Hematopoietic multipotent progenitor cell treated with erythropoietin and hydrocortisone succinate and interleukin-3 and kit ligand, for 15 days (in vitro differentiated cells): ENCODE measurements around the gene OBSL1.
A peak's percentile ranks its signal among the peaks of the same experiment; 100 is the strongest.

Source experiments
- DNase-seq: peaks from one replicate; pipeline ENCODE4 v3.0.0-alpha.2; 2015; ENCODE audit warnings: low spot score

Gene OBSL1

DNA sequence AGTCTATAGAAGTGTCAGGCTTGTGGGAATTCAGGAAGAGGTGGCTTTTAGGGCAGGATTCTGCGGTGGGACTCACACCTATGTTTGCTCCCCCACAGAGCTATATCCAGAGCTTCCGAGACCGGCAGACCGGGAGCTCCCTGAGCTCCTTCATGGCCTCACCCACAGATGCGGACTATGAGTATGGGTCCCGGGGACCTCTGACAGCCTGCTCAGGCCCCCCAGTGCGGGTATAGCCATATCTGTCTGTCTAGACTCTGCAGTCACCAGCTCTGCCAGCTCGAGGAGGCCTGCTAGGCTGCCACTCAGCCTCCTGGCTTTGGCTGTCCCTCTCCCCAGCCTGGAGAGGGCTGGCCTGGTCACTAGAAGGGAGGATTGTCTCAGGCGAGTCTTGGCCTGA is 21.7 kb downstream of the OBSL1 start:
- DNase-seq: no peak

DNA sequence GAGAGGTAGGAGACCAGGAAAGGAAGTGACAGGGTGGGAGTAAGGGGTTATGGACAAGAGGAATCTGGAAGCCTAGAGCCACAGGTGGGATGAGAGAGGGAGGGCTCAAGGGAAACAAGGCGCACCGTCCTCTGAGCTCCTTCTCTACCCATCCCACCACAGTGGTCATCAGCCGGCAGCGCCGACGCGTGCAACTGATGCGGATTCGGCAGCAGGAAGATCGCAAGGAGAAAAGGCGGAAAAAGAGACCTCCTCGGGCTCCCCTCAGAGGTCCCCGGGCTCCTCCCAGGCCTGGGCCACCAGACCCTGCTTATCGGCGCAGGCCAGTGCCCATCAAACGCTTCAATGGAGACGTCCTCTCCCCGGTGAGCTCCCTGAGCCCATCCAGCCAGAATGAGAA is 22.3 kb downstream of the OBSL1 start:
- no peak for DNase-seq

DNA sequence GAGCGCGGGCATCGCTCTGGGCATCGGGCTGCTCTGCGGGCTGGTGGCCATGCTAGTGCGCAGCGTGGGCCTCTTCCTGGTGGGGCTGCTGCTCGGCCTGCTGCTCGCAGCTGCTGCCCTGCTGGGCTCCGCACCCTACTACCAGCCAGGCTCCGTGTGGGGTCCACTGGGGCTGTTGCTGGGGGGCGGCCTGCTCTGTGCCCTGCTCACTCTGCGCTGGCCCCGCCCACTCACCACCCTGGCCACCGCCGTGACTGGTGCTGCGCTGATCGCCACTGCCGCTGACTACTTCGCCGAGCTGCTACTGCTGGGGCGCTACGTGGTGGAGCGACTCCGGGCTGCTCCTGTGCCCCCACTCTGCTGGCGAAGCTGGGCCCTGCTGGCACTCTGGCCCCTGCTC is 23.7 kb downstream of the OBSL1 start:
- no peak for DNase-seq

DNA sequence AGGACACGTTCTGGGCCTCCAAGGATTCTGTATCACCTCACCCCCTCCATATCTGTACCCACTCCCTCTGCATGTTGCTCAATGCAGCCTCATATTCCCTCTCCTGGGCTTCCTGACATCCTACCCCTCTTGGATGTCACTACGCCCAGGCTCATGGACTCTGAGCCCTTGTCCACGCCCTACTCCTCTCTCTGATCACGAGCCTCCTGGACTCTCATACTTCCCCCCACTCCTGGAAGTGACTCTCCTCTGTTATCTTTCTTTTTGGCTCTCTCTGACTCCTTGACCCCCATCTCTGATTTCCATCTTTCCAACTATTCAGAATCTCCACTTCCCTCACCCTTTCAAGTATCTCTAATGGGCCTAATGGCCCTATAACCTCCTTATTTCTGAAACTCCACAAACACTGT is 25.4 kb downstream of the OBSL1 start:
- no peak for DNase-seq

DNA sequence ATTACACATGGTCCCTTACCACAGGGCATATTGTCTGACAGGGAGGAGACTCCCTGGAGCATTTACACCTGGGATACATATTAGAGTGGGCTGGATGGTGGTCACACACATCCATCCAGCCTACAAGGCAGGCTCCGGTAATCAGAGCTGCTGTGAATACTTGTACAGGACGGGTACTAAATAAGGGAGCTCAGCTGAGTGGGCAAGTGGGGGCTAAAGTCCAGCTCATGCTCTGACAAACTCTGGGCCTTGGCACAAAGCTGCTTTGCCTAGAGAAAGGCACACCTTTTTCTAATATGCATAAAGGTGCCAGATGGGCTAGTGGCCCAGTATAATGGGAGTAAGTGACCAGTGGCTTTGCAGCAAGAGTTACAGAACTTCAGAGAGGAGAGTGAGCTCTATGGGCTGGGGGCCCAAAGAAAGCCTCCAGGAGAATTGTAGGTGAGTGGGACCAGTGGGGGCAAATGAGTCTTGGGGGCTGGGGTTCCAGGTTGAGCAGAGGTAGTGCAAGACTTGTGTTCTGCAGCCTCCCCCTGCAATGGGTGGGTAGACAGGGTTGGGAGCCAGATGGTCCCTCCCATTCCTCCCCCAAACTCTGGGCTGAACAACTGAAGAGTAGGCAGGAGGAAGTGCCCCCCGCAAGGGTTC is 25.9 kb downstream of the OBSL1 start:
- DNase-seq: no peak

DNA sequence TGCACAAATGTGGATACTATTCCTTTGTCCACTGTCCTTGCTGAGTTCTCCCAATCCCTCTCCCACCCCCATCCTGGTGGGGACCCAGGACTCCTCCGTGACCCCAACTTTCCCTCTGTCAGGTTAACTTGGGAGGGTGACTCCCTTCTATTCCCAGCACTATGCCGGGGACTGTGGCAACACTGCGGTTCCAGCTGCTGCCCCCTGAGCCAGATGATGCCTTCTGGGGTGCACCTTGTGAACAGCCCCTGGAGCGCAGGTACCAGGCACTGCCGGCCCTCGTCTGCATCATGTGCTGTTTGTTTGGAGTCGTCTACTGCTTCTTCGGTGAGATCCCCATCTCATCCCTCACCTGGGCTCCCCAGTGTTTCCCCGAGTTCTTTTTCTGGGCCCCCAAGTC is 26.8 kb downstream of the OBSL1 start:
- no peak for DNase-seq

DNA sequence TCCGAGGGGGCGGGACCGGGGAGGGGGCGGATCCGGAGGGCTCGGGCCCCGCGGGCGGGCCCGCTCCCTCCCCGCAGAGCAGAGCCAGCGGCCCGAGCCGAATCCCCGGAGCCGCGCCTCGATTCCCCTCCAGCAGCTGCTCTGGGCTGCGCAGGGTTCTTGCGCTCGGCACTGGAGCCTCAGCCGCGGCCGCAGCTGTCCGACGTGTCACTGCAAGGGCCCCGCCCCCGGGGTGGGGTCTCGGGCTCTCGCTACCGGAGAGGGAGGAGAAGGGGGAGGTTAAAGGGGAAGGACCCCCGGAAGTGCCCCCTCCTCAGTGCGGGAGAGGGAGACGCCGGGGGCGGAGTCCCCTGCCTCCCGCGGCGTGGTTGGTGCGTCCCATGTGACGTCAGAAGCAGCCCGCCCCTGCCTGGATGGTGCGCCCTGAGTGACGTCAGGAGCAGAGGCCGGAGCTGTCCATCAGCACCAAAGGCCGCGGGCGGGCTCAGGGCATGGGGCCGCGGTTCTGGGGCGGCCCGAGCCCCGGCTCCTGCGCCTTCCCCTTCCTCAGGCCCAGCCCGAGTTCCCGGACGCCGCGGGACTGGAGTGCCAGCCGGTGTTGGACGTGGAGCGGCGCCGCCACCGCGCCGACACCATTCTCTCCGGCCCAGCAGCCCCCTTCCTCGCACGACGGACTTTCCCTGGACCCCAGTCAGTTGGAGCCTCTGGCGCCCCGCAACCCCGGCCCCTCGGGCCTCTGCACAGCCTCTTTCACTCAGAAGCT is 27.6 kb downstream of the OBSL1 start, which contains the start of the genes CHPF and TMEM198:
Gene CHPF (minus strand): TSS at position 214 of the 763 bp plus-strand sequence. CDS start 271 bp downstream, outside the sequence.
Gene TMEM198 (plus strand): TSS at position 433 of the 763 bp plus-strand sequence. CDS start 700 bp downstream, outside the sequence.
- DNase-seq: peak; percentile 72

DNA sequence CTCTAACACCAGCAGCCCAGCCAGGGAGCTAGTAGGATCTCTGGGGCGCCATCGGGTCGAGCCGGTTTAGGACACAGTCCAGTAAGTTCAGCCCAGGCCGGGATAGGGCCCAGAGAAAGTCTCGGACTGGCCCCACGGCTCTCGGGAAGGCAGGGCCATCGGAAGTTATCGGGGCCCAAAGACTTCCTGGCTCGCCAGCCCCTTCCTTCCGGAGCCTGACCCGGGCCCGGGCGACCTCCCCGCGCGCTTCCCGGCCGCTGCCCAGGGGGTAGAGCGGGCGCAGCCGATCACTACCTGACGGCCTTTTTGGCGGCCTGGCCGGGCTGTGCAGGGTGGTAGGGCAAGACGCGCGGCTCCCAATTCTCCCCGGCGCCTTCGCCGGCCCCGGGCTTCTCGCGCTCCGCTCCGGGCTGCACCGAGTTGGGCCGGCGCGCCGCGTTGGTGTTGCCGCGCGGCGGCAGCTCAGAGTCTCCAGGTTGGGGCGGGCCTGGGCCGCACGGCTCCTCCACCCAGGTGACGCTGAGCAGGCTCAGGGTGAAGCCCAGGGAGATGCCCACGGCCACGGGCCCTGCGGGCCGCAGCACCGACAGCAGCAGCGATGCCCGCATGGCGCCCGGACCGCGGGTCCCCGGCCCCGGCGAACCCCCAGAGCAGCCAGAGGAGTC is 28.3 kb downstream of the OBSL1 start:
- no peak for DNase-seq

DNA sequence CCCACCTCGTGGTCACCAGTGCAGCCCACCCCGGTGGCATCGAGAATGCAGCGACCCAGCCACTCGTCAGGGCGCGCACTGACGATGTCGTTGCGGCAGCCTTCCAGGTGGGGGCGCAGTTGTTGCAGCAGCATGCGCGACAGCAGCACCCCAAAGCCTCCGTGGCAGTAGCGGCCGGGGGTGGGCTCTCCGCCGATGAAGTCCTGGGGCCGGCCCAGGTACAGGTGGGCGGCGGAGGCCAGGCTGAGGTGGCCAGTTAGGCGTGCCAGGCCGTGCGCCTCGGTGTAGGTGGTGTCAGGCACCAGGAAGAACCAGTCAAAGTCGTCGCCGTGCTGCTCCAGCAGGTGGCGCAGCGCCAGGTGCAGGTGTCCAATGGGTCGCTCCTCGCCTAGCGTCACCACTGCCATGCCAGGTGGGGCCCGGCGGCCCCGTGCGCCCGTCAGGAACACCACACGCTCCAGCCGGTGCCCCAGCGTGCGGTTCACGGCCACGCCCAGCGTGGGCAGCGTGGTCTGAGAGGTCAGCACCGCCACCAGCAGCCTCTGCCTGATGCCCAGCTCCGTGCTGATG is 29.6 kb downstream of the OBSL1 start:
- peak; percentile 71 for DNase-seq

DNA sequence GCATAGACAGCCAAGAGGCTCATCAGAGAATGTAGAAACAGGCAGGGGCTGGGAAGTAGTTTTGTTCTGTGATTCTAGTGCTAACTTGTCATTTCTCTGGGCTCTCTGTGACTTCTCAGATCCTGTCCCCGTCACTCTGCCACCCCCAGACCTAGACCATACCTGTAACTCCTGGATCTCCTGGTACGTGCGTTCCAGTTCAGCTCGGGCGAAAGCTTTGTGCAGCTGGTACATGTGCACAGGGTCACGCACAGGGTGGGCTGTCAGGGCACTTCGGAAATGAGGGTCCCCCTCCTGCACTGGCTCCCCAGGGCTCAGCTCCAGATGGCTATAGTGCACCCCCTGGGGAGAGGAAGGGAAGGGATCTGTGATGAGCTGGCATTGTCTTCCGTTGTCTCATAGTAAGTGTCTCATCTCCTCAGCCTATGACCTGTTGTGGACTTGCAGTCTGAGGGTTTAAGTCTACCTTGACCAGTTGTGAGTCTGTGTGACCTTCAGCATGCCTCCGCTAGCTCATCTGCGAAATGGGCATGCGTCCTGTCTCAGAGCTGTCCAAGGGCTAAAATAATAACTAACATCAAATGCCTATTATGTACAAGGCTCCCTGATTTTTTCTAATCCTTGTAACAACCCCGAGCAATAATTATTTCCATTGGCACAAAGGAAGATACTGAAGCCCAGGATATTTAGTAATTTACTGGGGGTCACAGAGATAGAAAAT is 30.4 kb downstream of the OBSL1 start:
- DNase-seq: no peak

DNA sequence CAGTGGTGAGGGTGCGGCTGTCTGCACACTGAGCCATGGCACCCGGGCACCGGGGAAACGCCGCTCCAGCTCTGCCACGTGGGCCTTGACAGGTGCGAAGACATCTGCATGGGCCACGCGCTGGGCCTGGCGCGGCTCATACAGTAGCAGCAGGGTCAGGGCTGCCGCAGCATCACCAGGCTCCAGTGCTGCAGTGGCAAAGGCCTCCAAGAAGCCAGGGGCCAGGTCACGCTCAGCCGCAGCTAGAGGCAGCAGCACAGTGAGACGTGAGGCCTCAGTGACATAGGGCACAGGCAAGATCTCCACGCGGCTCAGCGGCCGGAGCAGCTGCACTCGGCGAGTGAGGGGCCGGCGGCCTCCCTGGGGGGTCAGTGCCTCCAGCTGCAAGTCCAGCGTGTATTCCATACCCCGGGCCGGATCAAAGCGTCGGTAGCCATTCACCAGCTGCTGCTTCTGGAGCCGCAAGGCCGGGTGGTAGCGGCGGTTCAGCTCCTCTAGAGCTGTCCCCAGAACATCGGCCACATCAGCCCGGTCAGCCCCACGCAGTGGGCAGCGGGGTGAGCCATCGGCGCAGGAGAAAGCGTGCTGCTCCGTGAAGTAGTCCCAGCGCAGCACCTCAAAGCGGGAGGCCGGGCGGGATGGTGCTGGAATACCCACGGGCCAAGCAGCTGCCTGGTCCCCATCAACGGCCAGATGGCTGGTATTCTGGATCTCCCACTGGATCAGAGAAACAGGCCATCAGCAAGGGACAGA is 31.2 kb downstream of the OBSL1 start:
- DNase-seq: no peak

DNA sequence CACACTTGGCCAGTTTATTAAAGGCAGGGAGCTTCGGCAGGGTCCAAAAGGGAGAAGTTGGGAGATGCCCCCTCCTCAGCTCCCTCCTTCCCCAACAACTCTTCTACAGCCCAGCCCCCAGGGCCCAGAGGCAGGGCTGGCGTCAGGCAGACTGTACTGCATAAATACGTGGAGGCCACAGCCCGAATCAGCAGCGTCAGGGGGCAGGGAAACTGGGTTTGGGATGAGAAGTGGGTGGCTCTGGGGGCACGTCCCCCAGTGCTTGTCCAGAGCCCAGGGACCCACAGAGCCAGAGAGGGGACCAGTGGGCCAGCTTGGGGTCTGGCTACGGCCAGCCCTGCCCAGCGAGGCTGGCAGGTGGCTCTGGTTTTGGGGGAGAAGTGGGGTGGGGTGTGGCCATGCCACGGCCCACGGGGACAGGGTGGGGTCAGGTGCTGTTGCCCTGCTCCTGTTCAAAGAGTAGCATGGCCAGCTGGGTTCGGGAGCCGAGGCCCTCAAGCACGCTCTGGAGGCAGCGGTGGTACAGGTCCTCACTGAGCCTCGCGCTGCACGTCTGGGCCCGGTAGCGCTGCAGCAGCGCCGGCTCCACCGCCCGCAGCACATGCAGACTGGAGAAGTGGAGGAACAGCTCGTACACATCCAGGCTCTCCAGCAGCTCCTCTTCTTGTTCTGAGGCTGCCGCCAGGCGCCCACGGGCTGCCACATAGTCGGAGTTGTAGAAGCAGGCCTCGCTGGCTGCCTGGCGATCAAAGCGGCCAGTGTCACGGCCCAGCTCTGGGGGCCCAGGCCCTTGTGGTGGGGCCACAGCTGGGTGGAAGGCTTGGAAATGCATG is 32.2 kb downstream of the OBSL1 start:
- DNase-seq: no peak

DNA sequence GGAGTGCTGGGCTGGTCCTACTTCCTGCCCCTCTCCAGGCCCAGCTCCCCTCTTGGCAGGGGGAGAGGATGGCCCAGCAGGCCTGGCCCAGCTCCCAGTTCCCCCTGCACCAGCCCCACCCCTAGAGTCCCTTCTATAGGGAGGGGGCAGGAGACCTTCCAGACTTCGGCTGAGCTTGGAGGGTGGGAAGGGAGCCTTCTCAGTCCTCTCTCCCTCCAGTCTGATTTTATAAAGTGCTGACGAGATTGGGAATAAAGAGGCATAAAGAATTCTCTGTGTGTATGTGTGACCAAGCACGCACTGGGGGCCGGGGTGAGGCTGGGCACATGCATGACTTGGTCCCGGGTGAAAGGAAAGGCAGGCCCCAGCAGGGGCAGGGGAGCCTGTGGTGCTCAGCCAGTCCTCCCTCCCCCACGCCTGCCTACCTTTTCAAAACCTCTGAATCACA is 32.8 kb downstream of the OBSL1 start:
- no peak for DNase-seq

DNA sequence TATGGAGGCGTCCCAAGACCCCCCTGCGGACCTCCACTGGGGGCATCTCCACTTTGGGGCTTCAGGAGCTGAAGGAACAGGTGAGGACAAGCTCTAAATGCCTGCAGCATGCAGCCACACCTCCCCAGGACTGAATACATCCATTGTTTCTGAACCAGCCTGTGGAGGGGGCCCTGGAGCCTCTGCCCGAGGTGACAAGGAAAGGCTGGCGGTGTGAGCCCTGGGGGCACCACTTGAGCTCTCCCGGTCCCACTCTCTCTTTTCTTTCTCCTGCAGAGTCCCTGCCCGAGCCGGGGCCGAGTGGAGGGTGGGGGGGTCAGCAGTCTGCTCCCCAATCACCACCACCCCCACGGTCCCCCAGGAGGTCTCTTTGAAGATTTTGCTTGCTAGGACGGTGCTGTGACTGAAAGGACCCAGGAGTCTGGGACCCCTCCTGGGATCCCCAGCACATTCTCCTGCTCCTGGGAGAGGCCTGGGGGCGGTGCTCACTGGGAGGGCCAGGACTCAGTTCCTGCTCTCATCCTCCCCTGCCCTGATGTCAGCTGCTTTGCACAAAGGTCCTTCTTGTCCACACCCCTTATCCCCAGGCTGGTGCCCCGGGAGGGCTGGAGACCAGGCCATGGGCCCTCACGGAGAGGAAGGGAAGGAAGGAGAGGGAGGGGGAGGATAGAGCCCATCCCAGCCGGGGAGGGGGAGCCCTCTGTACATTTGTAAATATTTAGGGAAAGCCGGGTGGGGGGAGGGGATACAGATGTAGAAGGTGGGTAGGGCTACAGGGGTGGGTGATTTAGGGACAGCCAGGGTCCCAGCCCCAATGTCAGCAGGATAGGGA is 33.5 kb downstream of the OBSL1 start:
- DNase-seq: no peak

DNA sequence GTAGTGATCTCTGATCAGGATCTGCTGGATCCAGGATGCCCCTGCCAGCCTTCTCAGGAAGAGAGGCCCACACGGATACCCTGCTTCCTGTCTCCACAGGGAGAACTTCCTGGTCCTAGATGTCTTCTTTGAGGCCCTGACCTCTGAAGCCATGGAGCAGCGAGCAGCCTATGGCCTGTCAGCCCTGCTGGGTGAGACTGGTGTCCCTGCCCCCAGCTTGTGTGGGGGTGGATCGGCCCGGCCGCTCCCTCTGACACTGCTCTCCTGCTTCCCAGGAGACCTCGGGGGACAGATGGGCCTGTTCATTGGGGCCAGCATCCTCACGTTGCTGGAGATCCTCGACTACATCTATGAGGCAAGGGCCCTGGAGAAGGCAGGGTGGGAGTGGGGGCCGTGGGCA is 34.4 kb downstream of the OBSL1 start:
- no peak for DNase-seq

DNA sequence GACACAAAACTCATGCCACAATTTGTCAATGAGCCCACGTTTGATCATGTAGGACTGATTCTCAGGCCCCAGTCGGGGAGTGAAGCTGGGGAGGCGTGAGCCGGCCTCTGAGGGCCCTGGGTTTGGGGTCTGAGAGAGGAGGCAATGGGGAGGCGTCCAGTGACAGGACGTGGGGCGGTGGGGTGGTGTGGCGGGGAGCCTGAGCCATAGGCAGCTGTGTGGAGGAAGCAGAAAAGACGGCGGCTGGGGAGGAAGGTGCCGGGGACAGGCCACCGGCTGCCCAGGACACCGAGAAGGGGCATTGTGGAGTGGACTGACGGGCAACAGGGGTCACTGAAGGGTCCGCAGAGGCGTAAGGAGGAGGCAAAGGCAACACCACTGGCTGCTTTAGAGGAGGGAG is 34.9 kb downstream of the OBSL1 start:
- no peak for DNase-seq

DNA sequence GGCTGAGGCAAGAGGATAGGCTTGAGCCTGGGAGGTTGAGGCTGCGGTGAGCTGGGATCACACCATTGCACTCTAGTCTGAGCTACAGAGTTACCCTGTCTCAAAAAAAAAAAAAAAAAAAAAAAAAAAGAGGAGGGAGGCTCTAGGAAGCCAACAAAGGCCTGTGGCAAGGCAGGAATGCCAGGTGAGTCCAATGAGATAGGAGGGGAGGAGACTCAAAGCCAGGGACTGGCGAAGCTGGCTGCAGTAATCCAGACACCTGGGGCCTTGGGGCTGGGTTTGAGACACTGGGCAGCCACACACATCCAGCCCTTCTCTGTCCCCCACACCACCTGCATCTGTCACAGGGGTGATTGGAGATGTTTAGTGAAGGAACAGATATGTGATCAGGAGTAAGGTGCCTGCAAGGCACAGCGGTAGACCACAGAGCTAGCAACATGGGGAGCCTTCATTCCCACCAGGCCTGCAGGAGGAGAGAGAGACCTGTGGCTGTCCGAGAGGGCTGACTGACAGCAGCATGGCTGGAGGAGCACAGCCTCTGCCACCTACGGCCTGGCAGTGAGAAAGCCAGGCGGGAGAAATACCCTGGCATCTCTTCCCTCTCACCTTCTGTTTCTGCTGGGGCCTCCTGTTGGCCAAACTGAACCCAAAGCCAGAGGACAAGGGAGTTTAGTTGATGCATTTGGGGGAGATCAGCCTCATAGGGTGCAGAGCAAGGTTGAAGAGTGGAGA is 37.2 kb downstream of the OBSL1 start:
- no peak for DNase-seq

DNA sequence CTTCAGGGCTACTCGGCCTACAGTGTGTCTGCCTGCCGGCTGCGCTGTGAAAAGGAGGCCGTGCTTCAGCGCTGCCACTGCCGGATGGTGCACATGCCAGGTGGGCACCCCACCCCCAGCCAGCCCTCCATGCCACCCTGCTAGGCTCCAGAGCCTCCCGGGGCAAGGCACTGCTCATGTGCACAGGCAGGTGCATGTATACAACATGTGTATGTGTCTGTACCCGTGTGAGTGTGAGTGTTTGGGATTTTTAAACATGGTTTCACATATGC is 39.0 kb downstream of the OBSL1 start:
- no peak for DNase-seq
